HEK293 (cell line): ENCODE data around the gene IRF2BPL.

Experiments used
- ZNF558 ChIP-seq: fragments of 450-650 bp; formaldehyde crosslinking; IDR thresholded peaks from 2 replicates; pipeline ENCODE4 v1.5.1; 2016; ENCODE audit warnings: missing biosample characterization, missing genetic modification characterization
- ZSCAN23 ChIP-seq: fragments of 450-650 bp; formaldehyde crosslinking; IDR thresholded peaks from 2 replicates; pipeline ENCODE4 v1.5.1; 2016; ENCODE audit warnings: missing biosample characterization, missing genetic modification characterization
- TF ChIP-seq, protein P1 (sequence below): fragments of 450-650 bp; formaldehyde crosslinking; IDR thresholded peaks from 2 replicates; pipeline ENCODE4 v1.5.1; 2016; ENCODE audit warnings: missing biosample characterization, missing genetic modification characterization

DNA sequence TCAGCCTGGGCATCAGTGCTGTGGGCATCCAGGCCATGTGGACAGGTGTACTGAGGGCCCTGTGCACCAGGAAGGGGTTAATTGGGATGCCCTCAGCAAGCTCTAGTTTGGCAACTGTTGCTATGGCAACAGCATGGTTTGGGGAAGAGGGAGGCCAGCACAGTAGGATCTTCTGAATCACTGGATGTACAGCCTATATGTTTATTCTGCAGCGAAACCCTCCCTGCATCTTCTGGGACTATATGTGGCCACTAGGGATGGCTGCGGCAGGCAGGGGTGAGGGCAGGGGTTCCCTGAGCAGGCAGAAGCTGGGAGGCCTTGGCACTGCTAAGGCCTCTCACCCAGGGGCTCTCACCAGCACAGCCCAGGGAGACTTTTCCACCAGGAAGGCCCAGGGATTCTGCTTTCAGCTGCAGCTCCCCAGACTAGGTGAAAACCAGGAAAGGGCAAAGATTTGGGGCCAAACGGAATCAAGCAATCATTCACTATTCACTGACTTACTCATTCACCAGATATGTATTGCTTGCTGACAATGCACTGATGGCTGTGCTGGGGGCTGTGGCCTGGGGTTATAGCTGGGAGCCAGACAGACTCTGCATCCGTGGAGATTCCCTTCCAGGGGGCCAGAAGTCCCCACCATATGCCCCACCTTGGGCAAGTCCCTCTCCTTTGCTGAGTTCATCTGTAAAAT is 42.8 kb downstream of the IRF2BPL start:
- TF ChIP-seq ZSCAN23 (tag by site-specific recombination) = no peak
- TF ChIP-seq ZNF558 (tag by site-specific recombination) = no peak
- TF ChIP-seq, protein P1, sequence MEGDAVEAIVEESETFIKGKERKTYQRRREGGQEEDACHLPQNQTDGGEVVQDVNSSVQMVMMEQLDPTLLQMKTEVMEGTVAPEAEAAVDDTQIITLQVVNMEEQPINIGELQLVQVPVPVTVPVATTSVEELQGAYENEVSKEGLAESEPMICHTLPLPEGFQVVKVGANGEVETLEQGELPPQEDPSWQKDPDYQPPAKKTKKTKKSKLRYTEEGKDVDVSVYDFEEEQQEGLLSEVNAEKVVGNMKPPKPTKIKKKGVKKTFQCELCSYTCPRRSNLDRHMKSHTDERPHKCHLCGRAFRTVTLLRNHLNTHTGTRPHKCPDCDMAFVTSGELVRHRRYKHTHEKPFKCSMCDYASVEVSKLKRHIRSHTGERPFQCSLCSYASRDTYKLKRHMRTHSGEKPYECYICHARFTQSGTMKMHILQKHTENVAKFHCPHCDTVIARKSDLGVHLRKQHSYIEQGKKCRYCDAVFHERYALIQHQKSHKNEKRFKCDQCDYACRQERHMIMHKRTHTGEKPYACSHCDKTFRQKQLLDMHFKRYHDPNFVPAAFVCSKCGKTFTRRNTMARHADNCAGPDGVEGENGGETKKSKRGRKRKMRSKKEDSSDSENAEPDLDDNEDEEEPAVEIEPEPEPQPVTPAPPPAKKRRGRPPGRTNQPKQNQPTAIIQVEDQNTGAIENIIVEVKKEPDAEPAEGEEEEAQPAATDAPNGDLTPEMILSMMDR (tag by site-specific recombination) = no peak
